ENCODE data around the gene ITIH3. TPM values are rescaled to one million over a fixed set of nuclear protein-coding genes. Genes with fewer than 3 reads are reported as not detected.

Gene ITIH3
- total and polyA plus RNA-seq, 2 of the 4 experiments (the other 2 are of a cell fraction) = 0.72 to 0.94 TPM

DNA sequence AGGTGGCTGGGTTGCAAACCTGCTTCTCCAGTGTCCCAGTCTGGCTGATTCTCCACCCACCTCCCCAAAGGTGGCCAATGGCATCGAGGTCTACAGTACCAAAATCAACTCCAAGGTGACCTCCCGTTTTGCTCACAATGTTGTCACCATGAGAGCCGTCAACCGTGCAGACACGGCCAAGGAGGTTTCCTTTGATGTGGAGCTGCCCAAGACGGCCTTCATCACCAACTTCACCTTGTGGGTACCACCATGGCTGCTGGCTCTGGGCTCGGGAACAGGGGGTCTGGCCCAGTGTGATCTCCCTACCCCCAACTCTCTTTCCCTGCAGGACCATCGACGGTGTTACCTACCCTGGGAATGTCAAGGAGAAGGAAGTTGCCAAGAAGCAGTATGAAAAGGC lies 1.8 kb downstream of the ITIH3 start:
- no TSS peak for BruUV-seq (replicated peaks)
- DNase-seq (no peak), ATAC-seq (ENCODE audit: low read depth) (no peak)
- Histone ChIP-seq H3K4ac (ENCODE audit: low read depth, low read length) (no peak overlapping the region), H2AFZ (replicated peaks; ENCODE audit: low read length, poor library complexity) (no peak overlapping the region), H2BK120ac (ENCODE audit: low read depth, low read length) (no peak overlapping the region), H3K4me2 (ENCODE audit: low read depth, low read length) (no peak overlapping the region), H4K8ac (ENCODE audit: low read depth in 2 of 2, low read length in 2 of 2) (no peak overlapping the region), H2AK5ac (ENCODE audit: low read depth, low read length) (no peak overlapping the region), H3K4me1 (ENCODE audit: control insufficient read depth, insufficient read depth, low read length) (peaks cover 1% of the 10 kb centered on the region; the same call in 1 of the 2 replicates), H2BK5ac (ENCODE audit: low read depth, low read length, poor library complexity, severe bottlenecking) (no peak overlapping the region), H3K27ac (ENCODE audit: insufficient read depth, low read length) (no peak overlapping the region), H3K9me3 (ENCODE audit: control insufficient read depth, insufficient read depth, low read length) (no peaks in the 10 kb centered on the region), H3K9me1 (ENCODE audit: insufficient read depth, low read length) (no peaks in the 10 kb centered on the region), H3K56ac (ENCODE audit: extremely low read depth, insufficient read depth, low read length) (no peak overlapping the region), H2AK9ac (replicated peaks; ENCODE audit: low read depth, low read length, poor library complexity) (no peak overlapping the region), H3K23ac (ENCODE audit: low read depth, low read length) (no peak overlapping the region), H4K5ac (ENCODE audit: low read depth, low read length) (no peak overlapping the region), H3K9ac (ENCODE audit: low read depth, low read length) (no peak overlapping the region), H3K79me1 (ENCODE audit: low read depth in 1 of 2, low read length in 2 of 2) (no peaks in the 10 kb centered on the region), H3K14ac (replicated peaks; ENCODE audit: low read depth, low read length) (no peak overlapping the region), H2BK15ac (ENCODE audit: low read depth, low read length) (no peak overlapping the region), H3K36me3 (ENCODE audit: control insufficient read depth, insufficient read depth, low read length) (no peaks in the 10 kb centered on the region), H4K20me1 (ENCODE audit: insufficient read depth, low read length) (no peaks in the 10 kb centered on the region), H2BK20ac (ENCODE audit: low read depth, low read length) (no peak overlapping the region), H3K4me3 (ENCODE audit: insufficient read depth, low read depth, low read length) (no peak overlapping the region), H3K18ac (ENCODE audit: low read depth, low read length) (no peak overlapping the region), H4K91ac (ENCODE audit: insufficient read depth, low read depth, low read length) (no peak overlapping the region), H3K27me3 (ENCODE audit: control insufficient read depth, insufficient read depth, low read length) (peaks cover 11% of the 10 kb centered on the region; the same call in 1 of the 2 replicates)
- in situ Hi-C loops (cut with MboI; ENCODE audit: low sequenced_read_pairs) = no loop called here
- WGBS, 2 experiments (ENCODE audit: extremely low coverage in 2 of 2, insufficient read length in 1 of 2) = no CpG with 5 or more reads among the region's 9 CpGs
- TF ChIP-seq, protein P1, sequence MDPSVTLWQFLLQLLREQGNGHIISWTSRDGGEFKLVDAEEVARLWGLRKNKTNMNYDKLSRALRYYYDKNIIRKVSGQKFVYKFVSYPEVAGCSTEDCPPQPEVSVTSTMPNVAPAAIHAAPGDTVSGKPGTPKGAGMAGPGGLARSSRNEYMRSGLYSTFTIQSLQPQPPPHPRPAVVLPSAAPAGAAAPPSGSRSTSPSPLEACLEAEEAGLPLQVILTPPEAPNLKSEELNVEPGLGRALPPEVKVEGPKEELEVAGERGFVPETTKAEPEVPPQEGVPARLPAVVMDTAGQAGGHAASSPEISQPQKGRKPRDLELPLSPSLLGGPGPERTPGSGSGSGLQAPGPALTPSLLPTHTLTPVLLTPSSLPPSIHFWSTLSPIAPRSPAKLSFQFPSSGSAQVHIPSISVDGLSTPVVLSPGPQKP (IDR thresholded peaks at IDR 0.05; ENCODE audit: borderline replicate concordance, low read depth, low read length) = no peak
- TF ChIP-seq CEBPB (IDR thresholded peaks at IDR 0.05; ENCODE audit: low read depth, low read length) (no peak), MAFK (IDR thresholded peaks at IDR 0.05; ENCODE audit: low read depth, low read length) (no peak), MXI1 (IDR thresholded peaks at IDR 0.05; ENCODE audit: borderline replicate concordance, low read depth, low read length) (no peak), CHD1 (IDR thresholded peaks at IDR 0.05; ENCODE audit: low read depth, low read length) (no peak), RFX5 (IDR thresholded peaks at IDR 0.05; ENCODE audit: low read depth, low read length) (no peak), NFE2L2 (IDR thresholded peaks at IDR 0.05; ENCODE audit: low read depth, low read length) (no peak), SMC3 (IDR thresholded peaks at IDR 0.05; ENCODE audit: low read depth, low read length) (no peak), CTCF (conservative IDR thresholded peaks at IDR 0.05; ENCODE audit: low read depth, low read length) (no peak), POLR2A (IDR thresholded peaks at IDR 0.05; ENCODE audit: low read depth, low read length) (no peak), RAD21 (IDR thresholded peaks at IDR 0.05; ENCODE audit: low read length) (no peak), RCOR1 (IDR thresholded peaks at IDR 0.05; ENCODE audit: insufficient replicate concordance, low read length) (no peak), MAZ (IDR thresholded peaks at IDR 0.05; ENCODE audit: borderline replicate concordance, low read depth, low read length) (no peak), BHLHE40 (IDR thresholded peaks at IDR 0.05; ENCODE audit: low read depth, low read length) (no peak), FOS (IDR thresholded peaks at IDR 0.05; ENCODE audit: low read depth, low read length) (no peak)
- TF ChIP-seq, protein P2, sequence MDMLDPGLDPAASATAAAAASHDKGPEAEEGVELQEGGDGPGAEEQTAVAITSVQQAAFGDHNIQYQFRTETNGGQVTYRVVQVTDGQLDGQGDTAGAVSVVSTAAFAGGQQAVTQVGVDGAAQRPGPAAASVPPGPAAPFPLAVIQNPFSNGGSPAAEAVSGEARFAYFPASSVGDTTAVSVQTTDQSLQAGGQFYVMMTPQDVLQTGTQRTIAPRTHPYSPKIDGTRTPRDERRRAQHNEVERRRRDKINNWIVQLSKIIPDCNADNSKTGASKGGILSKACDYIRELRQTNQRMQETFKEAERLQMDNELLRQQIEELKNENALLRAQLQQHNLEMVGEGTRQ (IDR thresholded peaks at IDR 0.05; ENCODE audit: low read depth, low read length) = no peak
- dilution Hi-C loops (cut with HindIII; ENCODE audit: low sequenced_read_pairs, unreplicated experiment) = no loop called here
- intact Hi-C loops (cut with micrococcal nuclease) = no loop called here
- CTCF ChIA-PET = no interaction called here
- POLR2A ChIA-PET (ENCODE audit: unreplicated experiment) = no interaction called here

All from IMR-90 (cell line).